Heart left ventricle (tissue), 16 donors: ENCODE data around the gene NKD1. TPM values are rescaled to one million over a fixed set of nuclear protein-coding genes. Genes with fewer than 3 reads are reported as not detected.

Experiments used
- ATAC-seq, 4 donors: fragments of 200-7000 bp; cut with Tn5 transposase; one replicate each; pipeline ENCODE4 v1.9.1; 2020 to 2022; ENCODE audit warnings: moderate library complexity in 4 of 4, mild to moderate bottlenecking in 3 of 4, moderate number of reproducible peaks in 1 of 4
- DNase-seq, 5 donors: peaks; one replicate each; pipeline ENCODE4 v3.0.0-alpha.2; 2020
- H3K27ac ChIP-seq, 12 donors: fragments of 200-600 bp; sonication (generic) in 4 of 12; one replicate each; pipeline versions ENCODE4 v1.5.0 to v1.8.0; 2016 to 2022; ENCODE audit warnings: mild to moderate bottlenecking in 2 of 12
- H3K27me3 ChIP-seq, 9 donors: fragments of 200-600 bp; sonication (generic) in 2 of 9; one replicate each; pipeline versions ENCODE4 v1.5.1 to v1.8.0; 2016 to 2022; ENCODE audit warnings: mild to moderate bottlenecking in 3 of 9
- H3K36me3 ChIP-seq, 9 donors: fragments of 200-600 bp; sonication (generic) in 2 of 9; one replicate each; pipeline versions ENCODE4 v1.5.0 to v1.8.0; 2018 to 2022; ENCODE audit warnings: mild to moderate bottlenecking in 2 of 9
- H3K4me1 ChIP-seq, 12 donors: fragments of 200-600 bp; sonication (generic) in 4 of 12; one replicate each; pipeline versions ENCODE4 v1.5.0 to v1.8.0; 2016 to 2022; ENCODE audit warnings: mild to moderate bottlenecking in 3 of 12
- H3K4me3 ChIP-seq, 12 donors: fragments of 200-600 bp; sonication (generic) in 4 of 12; one replicate each; pipeline versions ENCODE4 v1.5.0 to v1.8.0; 2017 to 2022; ENCODE audit warnings: mild to moderate bottlenecking in 9 of 12, moderate library complexity in 4 of 12
- H3K9me3 ChIP-seq, 12 donors: fragments of 200-600 bp; sonication (generic) in 4 of 12; one replicate each; pipeline versions ENCODE4 v1.5.0 to v1.8.0; 2016 to 2022; ENCODE audit warnings: mild to moderate bottlenecking in 1 of 12
- POLR2A ChIP-seq, 2 donors: fragments of 450-650 bp; IDR thresholded peaks; one replicate each; pipeline ENCODE4 v1.6.1; 2017; ENCODE audit warnings: antibody characterized with exemption in 2 of 2, mild to moderate bottlenecking in 2 of 2, moderate library complexity in 2 of 2
- WGBS, 4 donors: extraction: QIAGEN DNeasy Blood & Tissue Kit in 2 of 4; methylation state at CpG; one replicate each; pipeline versions ENCODE4 v1.1.5 to v1.1.7; 2013 to 2018; 5-methylcytosine and 5-hydroxymethylcytosine counted together
- intact Hi-C, 10 donors: fragments of 100-400 bp; cut with DNase I; formaldehyde crosslinking; loops; one replicate each; pipeline versions ENCODE4 v1.11.1 to v1.14.2; 2022
- polyA plus RNA-seq, 2 donors: library from polyadenylated mRNA; stranded (reverse); fragments of 200-250 nt; gene quantifications; one replicate each; pipeline ENCODE4 v1.2.3, GENCODE V29; 2013
- total RNA-seq, 9 donors: library from RNA; depleted of rRNA in 2 of 9; stranded (reverse); fragments of >200 nt in 2 of 9; fragmentation: NEBNext Ultra II Directional in 3 of 9; extraction: Animal tissue kit (Norgen Biotek cat#: 25700) in 3 of 9; gene quantifications; one replicate each; pipeline versions ENCODE4 v1.1.0 to v1.2.4, GENCODE V29; 2016 to 2023
- TF ChIP-seq, protein P1 (sequence below), 12 donors: fragments of 200-600 bp; sonication (generic) in 4 of 12; IDR thresholded peaks; one replicate each; pipeline versions ENCODE4 v1.5.0 to v1.8.0; 2018 to 2022; ENCODE audit warnings: antibody characterized with exemption in 12 of 12, mild to moderate bottlenecking in 5 of 12
- donor health status: ischemic (EF 13 %, LVEDD 7.1; RV severe dilation, severe dysfunction).
- donor health status: healthy with polysubstance abuse.
- donor health status: DM: no; HTN: yes; CAD: no.
- donor health status: DM: no; HTN: no; CAD: no.
- donor health status: ischemic (EF 25% LVEDD 6.9; RV normal size, moderate dysfunction).
- donor health status: ischemic (EF 25% LVEDD 5.7; RV mildly dilated, moderate dysfunction).
- donor health status: healthy.
- donor health status: DM: yes; HTN: yes; CAD: no.
- donor health status: ischemic (EF 35%, LVEDD 5.7; RV mildly dilated, moderate dysfunction).
- donor health status: nonischemic (EF 11% LVEDD 7.7; RV severe dilation, severe dysfunction).
- donor health status: DM: yes; HTN: yes; CAD: no.
- donor health status: PGD.
- donor health status: ischemic (EF 29% LVEDD 5.4; RV normal size, mild dysfunction).
- donor health status: nonischemic (EF 23%, LVEDD 6.1; RV moderate dilation, normal function).

NKD1 gene
- total and polyA plus RNA-seq, 11 donors: 0.05 to 1.0 (median 0.26) TPM

DNA sequence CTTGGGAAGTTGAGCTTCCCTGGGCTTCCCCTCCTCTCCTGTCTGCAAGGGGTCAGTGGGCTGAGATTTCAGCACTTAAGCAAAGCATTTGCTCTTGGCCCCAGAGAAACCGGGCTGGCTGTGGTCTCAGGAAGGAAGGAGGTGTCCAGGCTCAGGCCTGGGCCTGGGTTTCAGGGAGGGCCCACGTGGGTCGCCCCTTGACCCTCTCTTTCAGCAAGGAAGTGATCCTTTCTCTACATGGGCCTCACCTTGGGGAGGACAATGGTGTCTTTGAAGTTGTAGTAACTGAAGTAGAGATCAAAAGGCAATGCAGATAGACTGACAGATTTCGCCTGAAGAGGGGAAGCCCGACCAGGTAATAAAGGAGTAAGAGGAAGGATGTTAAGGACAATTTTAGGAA, 147.9 kb downstream of the NKD1 start:
- no peaks in the 10 kb centered on the region for H3K9me3 ChIP-seq
- H3K36me3 ChIP-seq: peaks cover 0 to 16% (median 0%) of the 10 kb centered on the region in 9 donors
- DNase-seq (no peak), ATAC-seq (no peak)
- peak overlapping the region in 1 of 12 donors; percentile 75 for H3K4me3 ChIP-seq
- no peak for TF ChIP-seq POLR2A (IDR thresholded peaks at IDR 0.05)
- TF ChIP-seq, protein P1, sequence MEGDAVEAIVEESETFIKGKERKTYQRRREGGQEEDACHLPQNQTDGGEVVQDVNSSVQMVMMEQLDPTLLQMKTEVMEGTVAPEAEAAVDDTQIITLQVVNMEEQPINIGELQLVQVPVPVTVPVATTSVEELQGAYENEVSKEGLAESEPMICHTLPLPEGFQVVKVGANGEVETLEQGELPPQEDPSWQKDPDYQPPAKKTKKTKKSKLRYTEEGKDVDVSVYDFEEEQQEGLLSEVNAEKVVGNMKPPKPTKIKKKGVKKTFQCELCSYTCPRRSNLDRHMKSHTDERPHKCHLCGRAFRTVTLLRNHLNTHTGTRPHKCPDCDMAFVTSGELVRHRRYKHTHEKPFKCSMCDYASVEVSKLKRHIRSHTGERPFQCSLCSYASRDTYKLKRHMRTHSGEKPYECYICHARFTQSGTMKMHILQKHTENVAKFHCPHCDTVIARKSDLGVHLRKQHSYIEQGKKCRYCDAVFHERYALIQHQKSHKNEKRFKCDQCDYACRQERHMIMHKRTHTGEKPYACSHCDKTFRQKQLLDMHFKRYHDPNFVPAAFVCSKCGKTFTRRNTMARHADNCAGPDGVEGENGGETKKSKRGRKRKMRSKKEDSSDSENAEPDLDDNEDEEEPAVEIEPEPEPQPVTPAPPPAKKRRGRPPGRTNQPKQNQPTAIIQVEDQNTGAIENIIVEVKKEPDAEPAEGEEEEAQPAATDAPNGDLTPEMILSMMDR (IDR thresholded peaks at IDR 0.05): no peak
- peaks cover 0 to 4% (median 0%) of the 10 kb centered on the region in 9 donors for H3K27me3 ChIP-seq
- 60 to 65% (median 61%) methylated on average over 5 of the region's 5 CpGs for WGBS, 4 donors
- peak overlapping the region in 11 of 12 donors; percentile 0 to 91 (median 69) for H3K27ac ChIP-seq
- intact Hi-C loops: loop anchor here in 5 of 10 donors (5.0 to 10.0 kb wide), 2 partner anchors 46 to 49 kb away; partner anchors contain the start of gene CYLD (in 5 of the 5)
- peaks cover 4 to 70% (median 29%) of the 10 kb centered on the region in 12 donors for H3K4me1 ChIP-seq

- Histone ChIP-seq H3K4me3 (peak overlapping the region in 1 of 12 donors; percentile 75), H3K27ac (peak overlapping the region; percentile 55 to 91 (median 72)), H3K36me3 (peaks cover 0 to 17% (median 0%) of the 10 kb centered on the region in 9 donors), H3K4me1 (peaks cover 4 to 71% (median 29%) of the 10 kb centered on the region in 12 donors), H3K27me3 (peaks cover 0 to 4% (median 0%) of the 10 kb centered on the region in 9 donors), H3K9me3 (no peaks in the 10 kb centered on the region)
- intact Hi-C loops: loop anchor here in 5 of 10 donors (5.0 to 10.0 kb wide), 2 partner anchors 46 to 48 kb away; partner anchors contain the start of gene CYLD (in 5 of the 5)
- DNase-seq: peak; percentile 81 to 90 (median 87)
- ATAC-seq: peak; percentile 72 to 92 (median 80)
- WGBS, 4 donors: 59 to 67% (median 64%) methylated on average over 13 to 15 of the region's 15 CpGs
- TF ChIP-seq POLR2A (IDR thresholded peaks at IDR 0.05): peak in 1 of 2 donors; percentile 13
- TF ChIP-seq, protein P1 (IDR thresholded peaks at IDR 0.05): no peak
Measured at GRCh38 chr16:50696575-50697420, 148.6 kb downstream of the NKD1 start.

DNA sequence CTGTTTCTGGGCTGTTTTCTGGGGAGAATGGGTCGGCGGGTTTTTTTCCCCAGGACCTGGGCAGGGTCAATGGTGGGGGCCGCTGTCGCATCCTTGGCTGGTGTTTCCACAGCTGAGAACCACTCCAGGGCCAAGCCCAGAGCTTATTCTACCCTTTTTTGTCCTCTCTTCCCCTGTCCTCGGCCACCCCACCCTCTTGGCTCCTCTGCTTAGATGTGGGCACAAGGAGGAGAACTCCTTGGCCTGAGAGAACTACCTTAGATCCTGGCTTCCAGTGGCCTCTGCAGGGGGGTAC, 149.2 kb downstream of the NKD1 start:
- TF ChIP-seq, protein P1 (IDR thresholded peaks at IDR 0.05): no peak
- TF ChIP-seq POLR2A (IDR thresholded peaks at IDR 0.05): no peak
- peaks cover 4 to 74% (median 29%) of the 10 kb centered on the region in 12 donors for H3K4me1 ChIP-seq
- peaks cover 0 to 22% (median 0%) of the 10 kb centered on the region in 9 donors for H3K36me3 ChIP-seq
- no peaks in the 10 kb centered on the region for H3K9me3 ChIP-seq
- peak overlapping the region; percentile 55 to 91 (median 72) for H3K27ac ChIP-seq
- peaks cover 0 to 4% (median 0%) of the 10 kb centered on the region in 9 donors for H3K27me3 ChIP-seq
- intact Hi-C loops: loop anchor here in 5 of 10 donors (5.0 to 10.0 kb wide), 2 partner anchors 45 to 47 kb away; partner anchors contain the start of gene CYLD (in 5 of the 5)
- ATAC-seq (no peak), DNase-seq (no peak)
- H3K4me3 ChIP-seq: peak overlapping the region in 7 of 12 donors; percentile 33 to 62 (median 47)
- WGBS, 4 donors: 88 to 93% (median 91%) methylated on average over 5 of the region's 5 CpGs
